Endothelial cell of umbilical vein (primary cell): ENCODE data around the gene CMIP. TPM values are rescaled to one million over a fixed set of nuclear protein-coding genes. Genes with fewer than 3 reads are reported as not detected.

Experiments used
- BruUV-seq: library from RNA; stranded (reverse); fragments of 400-500 nt; replicated peaks from 2 replicates; lab custom pipeline; 2021; lab: Mats Ljungman, UMichigan
- CTCF ChIA-PET: fragments of 300-600, 350-600 bp; sonication (Branson Sonifier 250); formaldehyde crosslinking; loops from one replicate; lab custom pipeline; 2021; ENCODE audit warnings: antibody characterized with exemption, inconsistent platforms; lab: Charles Lee
- POLR2A ChIA-PET: fragments of 300-600, 350-600 bp; sonication (Branson Sonifier 250); formaldehyde crosslinking; loops from one replicate; lab custom pipeline; 2021; ENCODE audit warnings: antibody characterized with exemption, inconsistent platforms; lab: Charles Lee
- DNase-seq: peaks from one replicate; pipeline ENCODE4 v3.0.0-alpha.2; 2011; ENCODE audit warnings: low read depth, low spot score
- FAIRE-seq: peaks from 2 replicates; lab custom pipeline; 2011; peaks lifted over from hg19 to GRCh38; lab: Jason Lieb, UNC
- H2AFZ ChIP-seq: 2 replicates; pipeline ENCODE4 v1.6.0; 2012; ENCODE audit warnings: low read depth, low read length, control low read depth, inconsistent platforms
- H3K27ac ChIP-seq: 2 replicates; pipeline ENCODE4 v1.5.1; 2011; ENCODE audit warnings: low read depth, mild to moderate bottlenecking, control low read depth, low read length, moderate library complexity; ENCODE audit not compliant: insufficient read depth
- H3K27me3 ChIP-seq, 2 experiments: 2 replicates each; pipeline versions ENCODE4 v1.6.0 to v1.6.1; 2011; ENCODE audit warnings: low read length in 2 of 2, mixed read lengths in 1 of 2; ENCODE audit not compliant: control insufficient read depth in 2 of 2, insufficient read depth in 2 of 2
- H3K36me3 ChIP-seq, 2 experiments: 2 replicates in 1 of 2; 3 replicates in 1 of 2; pipeline ENCODE4 v1.5.1; 2011; ENCODE audit warnings: low read length in 2 of 2, mild to moderate bottlenecking in 1 of 2, moderate library complexity in 1 of 2; ENCODE audit not compliant: control insufficient read depth in 2 of 2, insufficient read depth in 2 of 2; ENCODE audit errors: extremely low read depth in 1 of 2
- H3K4me1 ChIP-seq: 3 replicates; pipeline ENCODE4 v1.5.1; 2011; ENCODE audit warnings: mild to moderate bottlenecking, low read length; ENCODE audit not compliant: control insufficient read depth, insufficient read depth; ENCODE audit errors: extremely low read depth
- H3K4me2 ChIP-seq: 2 replicates; pipeline ENCODE4 v1.6.1; 2011; ENCODE audit warnings: low read length, control low read depth, mixed read lengths; ENCODE audit not compliant: insufficient read depth
- H3K4me3 ChIP-seq, 3 experiments: fragments of 200-600 bp in 1 of 3; sonication (generic), shearing (Covaris generic) in 1 of 3; replicated peaks in 1 of 3; 2 replicates each; pipeline ENCODE4 v1.5.1; 2011 to 2016; ENCODE audit warnings: control low read depth in 3 of 3, low read length in 3 of 3, mild to moderate bottlenecking in 2 of 3, inconsistent platforms in 1 of 3, low read depth in 1 of 3, moderate library complexity in 1 of 3; ENCODE audit not compliant: insufficient read depth in 1 of 3
- H3K79me2 ChIP-seq: 2 replicates; pipeline ENCODE4 v1.6.0; 2012; ENCODE audit warnings: low read length, inconsistent platforms; ENCODE audit not compliant: control insufficient read depth, insufficient read depth
- H3K9ac ChIP-seq: replicated peaks from 2 replicates; pipeline ENCODE3; 2011; ENCODE audit warnings: low read length, control low read depth; ENCODE audit not compliant: insufficient read depth; ENCODE audit errors: extremely low read depth
- H3K9me1 ChIP-seq: replicated peaks from 3 replicates; pipeline ENCODE4 v1.6.0; 2011; ENCODE audit warnings: mild to moderate bottlenecking, low read length; ENCODE audit not compliant: control insufficient read depth, insufficient read depth; ENCODE audit errors: extremely low read depth
- H3K9me3 ChIP-seq: replicated peaks from 2 replicates; pipeline ENCODE4 v1.5.1; 2012; ENCODE audit warnings: low read length, inconsistent platforms; ENCODE audit not compliant: control insufficient read depth, insufficient read depth
- H4K20me1 ChIP-seq: replicated peaks from 2 replicates; pipeline ENCODE3; 2011; ENCODE audit warnings: mild to moderate bottlenecking, low read length; ENCODE audit not compliant: control insufficient read depth, insufficient read depth; ENCODE audit errors: extremely low read depth
- CTCF ChIP-seq, 2 donors: IDR thresholded peaks; 1 replicate in 1 of 2; 2 replicates in 1 of 2; pipeline ENCODE4 v1.5.1; 2011; ENCODE audit warnings: low read length in 2 of 2, mild to moderate bottlenecking in 2 of 2, moderate library complexity in 2 of 2, control low read depth in 1 of 2, inconsistent platforms in 1 of 2, low read depth in 1 of 2; ENCODE audit not compliant: insufficient read depth in 1 of 2; ENCODE audit errors: extremely low read depth in 1 of 2
- EZH2 ChIP-seq: IDR thresholded peaks from 2 replicates; pipeline ENCODE4 v1.6.1; 2012; ENCODE audit warnings: borderline replicate concordance, low read depth, mild to moderate bottlenecking, moderate library complexity, low read length, inconsistent platforms; ENCODE audit not compliant: severe bottlenecking
- FOS ChIP-seq: IDR thresholded peaks from 2 replicates; pipeline ENCODE4 v1.6.1; 2011; ENCODE audit warnings: mild to moderate bottlenecking, low read length, moderate library complexity, borderline replicate concordance; ENCODE audit not compliant: insufficient read depth
- GATA2 ChIP-seq: IDR thresholded peaks from 2 replicates; pipeline ENCODE4 v1.7.0; 2011; ENCODE audit warnings: low read depth, mild to moderate bottlenecking, moderate library complexity, mixed read lengths, low read length; ENCODE audit not compliant: insufficient read length, insufficient read depth
- JUN ChIP-seq: IDR thresholded peaks from 2 replicates; pipeline ENCODE4 v1.6.1; 2011; ENCODE audit warnings: borderline replicate concordance, low read depth; ENCODE audit not compliant: insufficient read length, insufficient read depth
- MAX ChIP-seq: IDR thresholded peaks from 2 replicates; pipeline ENCODE4 v1.6.1; 2011; ENCODE audit not compliant: insufficient read depth, insufficient read length
- MYC ChIP-seq: IDR thresholded peaks from one replicate; pipeline ENCODE4 v1.6.1; 2011; ENCODE audit warnings: mild to moderate bottlenecking, low read depth, low read length
- POLR2A ChIP-seq: IDR thresholded peaks from 2 replicates; pipeline ENCODE4 v1.6.1; 2012; ENCODE audit warnings: low read depth, mild to moderate bottlenecking, control low read depth, low read length
- POLR2AphosphoS5 ChIP-seq: IDR thresholded peaks from 2 replicates; pipeline ENCODE4 v1.6.1; 2012; ENCODE audit warnings: low read depth, mild to moderate bottlenecking, control low read depth, low read length, moderate library complexity; ENCODE audit not compliant: insufficient read depth
- dilution Hi-C: fragments of 300-500 bp; cut with MboI; formaldehyde crosslinking; loops from one replicate; pipeline ENCODE4 v1.15.0; 2019; ENCODE audit warnings: low sequenced_read_pairs; ENCODE audit not compliant: extremely low pct_ligation_motif_present
- intact Hi-C: fragments of 100-400 bp; cut with micrococcal nuclease; formaldehyde crosslinking; loops from one replicate; pipeline ENCODE4 v1.10.0; 2022
- polyA plus RNA-seq, 4 experiments: library from polyadenylated mRNA; depleted of rRNA in 3 of 4; stranded (reverse) in 3 of 4; unstranded in 1 of 4; fragments of >200 nt; gene quantifications; 2 replicates each; pipeline versions ENCODE4 v1.2.1 to v1.2.3, GENCODE V29; 2011 to 2012; ENCODE audit warnings: missing spikeins in 1 of 4
- total RNA-seq: library from RNA; stranded (reverse); gene quantifications from 2 replicates; pipeline ENCODE4 v1.2.3, GENCODE V29; 2021

Gene CMIP
- total and polyA plus RNA-seq, 2 donors (not counting 3 experiments of a cell fraction or from before 2014, with no cell fraction given) = 29.0 to 101 TPM

GRCh38 chr16:81449241-81449640 lies 4.6 kb downstream of the CMIP start:
- no peaks in the 10 kb centered on the region for H3K9me3 ChIP-seq
- no peak for FAIRE-seq
- no peak for DNase-seq
- no peak overlapping the region for H3K27ac ChIP-seq
- dilution Hi-C loops (no loop called here), intact Hi-C loops (loop anchor here (5.0 kb wide), 1 partner anchor 248 kb away; no protein-coding TSS in a partner anchor)
- H3K4me1 ChIP-seq = peaks cover 31% of the 10 kb centered on the region
- H3K79me2 ChIP-seq = peaks cover 91% of the 10 kb centered on the region
- POLR2A ChIA-PET = no interaction called here
- peaks cover 7% of the 10 kb centered on the region for H4K20me1 ChIP-seq
- H3K27me3 ChIP-seq = no peaks in the 10 kb centered on the region
- TF ChIP-seq EZH2 (no peak), POLR2A (no peak), POLR2AphosphoS5 (no peak), JUN (no peak), FOS (no peak), MAX (no peak), MYC (no peak), GATA2 (no peak), CTCF (IDR thresholded peaks at IDR 0.05; ENCODE audit: extremely low read depth in 1 of 2, insufficient read depth in 1 of 2, low read depth in 1 of 2, low read length in 2 of 2) (no peak)
- no peak overlapping the region for H2AFZ ChIP-seq
- no peak overlapping the region for H3K4me3 ChIP-seq
- no peak overlapping the region for H3K4me2 ChIP-seq
- H3K9me1 ChIP-seq = no peaks in the 10 kb centered on the region
- peaks cover 0 to 1% of the 10 kb centered on the region in 2 experiments for H3K36me3 ChIP-seq
- BruUV-seq = no TSS peak
- CTCF ChIA-PET = no interaction called here
- H3K9ac ChIP-seq = no peak overlapping the region
